NCI-H2227 treated with DMSO at 0.1 percent for 48 hours (cell line): ENCODE measurements around the gene TOPORS.

Experiments used
- DNase-seq: peaks from one replicate; lab custom pipeline; 2025; lab: John Stamatoyannopoulos, UW

TOPORS gene

GRCh38 chr9:32502464-32502863, 49.9 kb downstream of the TOPORS start:
- no peak for DNase-seq

GRCh38 chr9:32501868-32502267, 50.5 kb downstream of the TOPORS start:
- no peak for DNase-seq

GRCh38 chr9:32500768-32501167, 51.6 kb downstream of the TOPORS start:
- no peak for DNase-seq

- DNase-seq: no peak
Observed at GRCh38 chr9:32497921-32498320, 54.5 kb downstream of the TOPORS start.

- DNase-seq: no peak
Observed at GRCh38 chr9:32490601-32491000, 61.8 kb downstream of the TOPORS start.
